ENCODE results near the gene KCNQ1OT1. TPM values are rescaled to one million over a fixed set of nuclear protein-coding genes. Genes with fewer than 3 reads are reported as not detected.

KCNQ1OT1 gene
- total and polyA plus RNA-seq, 3 experiments from 2014 or later: 0.08 to 0.20 (median 0.20) TPM

GRCh38 chr11:2564008-2564530 lies 135.7 kb downstream of the KCNQ1OT1 start:
- Histone ChIP-seq H3K27me3 (ENCODE audit: insufficient read depth, low read length, poor library complexity, severe bottlenecking) (no peaks in the 10 kb centered on the region), H3K27ac (ENCODE audit: low read depth, low read length) (no peak overlapping the region), H3K4me1 (ENCODE audit: insufficient read depth, low read length) (no peaks in the 10 kb centered on the region), H3K9me3 (ENCODE audit: low read length) (no peaks in the 10 kb centered on the region), H3K36me3 (ENCODE audit: insufficient read depth, low read length) (no peaks in the 10 kb centered on the region), H3K4me3 (ENCODE audit: low read length) (no peak overlapping the region)
- POLR2A ChIA-PET: no interaction called here
- no peak overlapping the region for H3K27ac Mint-ChIP-seq
- DNase-seq: peak in 1 of 5 donors; percentile 14
- H3K36me3 Mint-ChIP-seq: no peaks in the 10 kb centered on the region
- H3K9me3 Mint-ChIP-seq: no peaks in the 10 kb centered on the region
- H3K27me3 Mint-ChIP-seq: no peaks in the 10 kb centered on the region
- H3K4me3 Mint-ChIP-seq: no peak overlapping the region
- H3K4me1 Mint-ChIP-seq: peaks cover 0 to 2% (median 0%) of the 10 kb centered on the region in 3 donors
- CTCF ChIA-PET: no interaction called here

GRCh38 chr11:2563213-2564007 lies 136.4 kb downstream of the KCNQ1OT1 start:
- Histone ChIP-seq H3K27me3 (ENCODE audit: insufficient read depth, low read length, poor library complexity, severe bottlenecking) (no peaks in the 10 kb centered on the region), H3K9me3 (ENCODE audit: low read length) (no peaks in the 10 kb centered on the region), H3K4me3 (ENCODE audit: low read length) (no peak overlapping the region), H3K36me3 (ENCODE audit: insufficient read depth, low read length) (no peaks in the 10 kb centered on the region), H3K27ac (ENCODE audit: low read depth, low read length) (no peak overlapping the region), H3K4me1 (ENCODE audit: insufficient read depth, low read length) (no peaks in the 10 kb centered on the region)
- Mint-ChIP-seq H3K9me3 (no peaks in the 10 kb centered on the region), H3K4me3 (peak overlapping the region in 1 of 7 donors; percentile 66), H3K36me3 (no peaks in the 10 kb centered on the region), H3K27ac (no peak overlapping the region), H3K27me3 (no peaks in the 10 kb centered on the region), H3K4me1 (no peaks in the 10 kb centered on the region)
- ChIA-PET CTCF (no interaction called here), POLR2A (no interaction called here)
- DNase-seq: peak in 1 of 5 donors; percentile 16

GRCh38 chr11:2562890-2563212 lies 136.9 kb downstream of the KCNQ1OT1 start:
- CTCF ChIA-PET: no interaction called here
- DNase-seq: no peak
- POLR2A ChIA-PET: no interaction called here
- no peak overlapping the region for H3K4me3 ChIP-seq (ENCODE audit: low read length)
- H3K27me3 ChIP-seq (ENCODE audit: insufficient read depth, low read length, poor library complexity, severe bottlenecking): no peaks in the 10 kb centered on the region
- no peaks in the 10 kb centered on the region for H3K36me3 Mint-ChIP-seq
- no peak overlapping the region for H3K4me3 Mint-ChIP-seq
- H3K27ac ChIP-seq (ENCODE audit: low read depth, low read length): no peak overlapping the region
- H3K27ac Mint-ChIP-seq: no peak overlapping the region
- no peaks in the 10 kb centered on the region for H3K4me1 ChIP-seq (ENCODE audit: insufficient read depth, low read length)
- H3K27me3 Mint-ChIP-seq: no peaks in the 10 kb centered on the region
- no peaks in the 10 kb centered on the region for H3K4me1 Mint-ChIP-seq
- H3K9me3 Mint-ChIP-seq: no peaks in the 10 kb centered on the region
- H3K36me3 ChIP-seq (ENCODE audit: insufficient read depth, low read length): no peaks in the 10 kb centered on the region
- no peaks in the 10 kb centered on the region for H3K9me3 ChIP-seq (ENCODE audit: low read length)

GRCh38 chr11:2561696-2562581 lies 137.9 kb downstream of the KCNQ1OT1 start:
- POLR2A ChIA-PET: no interaction called here
- H3K27me3 ChIP-seq (ENCODE audit: insufficient read depth, low read length, poor library complexity, severe bottlenecking): no peaks in the 10 kb centered on the region
- H3K36me3 Mint-ChIP-seq: no peaks in the 10 kb centered on the region
- H3K27ac ChIP-seq (ENCODE audit: low read depth, low read length): no peak overlapping the region
- CTCF ChIA-PET: no interaction called here
- H3K36me3 ChIP-seq (ENCODE audit: insufficient read depth, low read length): no peaks in the 10 kb centered on the region
- DNase-seq: peak in 1 of 5 donors; percentile 43
- H3K4me3 Mint-ChIP-seq: no peak overlapping the region
- H3K4me3 ChIP-seq (ENCODE audit: low read length): no peak overlapping the region
- H3K4me1 Mint-ChIP-seq: no peaks in the 10 kb centered on the region
- no peak overlapping the region for H3K27ac Mint-ChIP-seq
- no peaks in the 10 kb centered on the region for H3K9me3 ChIP-seq (ENCODE audit: low read length)
- H3K4me1 ChIP-seq (ENCODE audit: insufficient read depth, low read length): no peaks in the 10 kb centered on the region
- no peaks in the 10 kb centered on the region for H3K27me3 Mint-ChIP-seq
- no peaks in the 10 kb centered on the region for H3K9me3 Mint-ChIP-seq

GRCh38 chr11:2559527-2560311 lies 140.1 kb downstream of the KCNQ1OT1 start:
- H3K4me3 ChIP-seq (ENCODE audit: low read length): no peak overlapping the region
- H3K36me3 ChIP-seq (ENCODE audit: insufficient read depth, low read length): no peaks in the 10 kb centered on the region
- DNase-seq: peak in 1 of 5 donors; percentile 42
- Mint-ChIP-seq H3K27me3 (peaks cover 0 to under 1% of the 10 kb centered on the region in 2 donors), H3K4me3 (no peak overlapping the region), H3K9me3 (no peaks in the 10 kb centered on the region), H3K4me1 (no peaks in the 10 kb centered on the region), H3K27ac (peak overlapping the region in 1 of 8 donors; percentile 24), H3K36me3 (no peaks in the 10 kb centered on the region)
- no peak overlapping the region for H3K27ac ChIP-seq (ENCODE audit: low read depth, low read length)
- no peaks in the 10 kb centered on the region for H3K27me3 ChIP-seq (ENCODE audit: insufficient read depth, low read length, poor library complexity, severe bottlenecking)
- H3K4me1 ChIP-seq (ENCODE audit: insufficient read depth, low read length): no peaks in the 10 kb centered on the region
- no peaks in the 10 kb centered on the region for H3K9me3 ChIP-seq (ENCODE audit: low read length)
- POLR2A ChIA-PET: no interaction called here
- CTCF ChIA-PET: no interaction called here

GRCh38 chr11:2558861-2559526 lies 140.8 kb downstream of the KCNQ1OT1 start:
- H3K36me3 ChIP-seq (ENCODE audit: insufficient read depth, low read length): no peaks in the 10 kb centered on the region

GRCh38 chr11:2558397-2558796 lies 141.4 kb downstream of the KCNQ1OT1 start:
- H3K27ac ChIP-seq (ENCODE audit: low read depth, low read length): no peak overlapping the region
- no peaks in the 10 kb centered on the region for H3K27me3 ChIP-seq (ENCODE audit: insufficient read depth, low read length, poor library complexity, severe bottlenecking)
- Mint-ChIP-seq H3K4me1 (no peaks in the 10 kb centered on the region), H3K36me3 (no peaks in the 10 kb centered on the region), H3K9me3 (peaks cover 0 to 2% (median 0%) of the 10 kb centered on the region in 5 donors), H3K27ac (no peak overlapping the region), H3K4me3 (no peak overlapping the region), H3K27me3 (peaks cover 0 to 3% of the 10 kb centered on the region in 2 donors)
- no peaks in the 10 kb centered on the region for H3K36me3 ChIP-seq (ENCODE audit: insufficient read depth, low read length)
- no peaks in the 10 kb centered on the region for H3K4me1 ChIP-seq (ENCODE audit: insufficient read depth, low read length)
- no peaks in the 10 kb centered on the region for H3K9me3 ChIP-seq (ENCODE audit: low read length)
- ChIA-PET POLR2A (no interaction called here), CTCF (no interaction called here)
- H3K4me3 ChIP-seq (ENCODE audit: low read length): no peak overlapping the region
- peak in 1 of 5 donors; percentile 45 for DNase-seq

More at GRCh38 chr11:2558861-2559526, 140.8 kb downstream of the KCNQ1OT1 start:
- DNase-seq: peak in 1 of 5 donors; percentile 44
- ChIA-PET POLR2A (no interaction called here), CTCF (no interaction called here)
- Mint-ChIP-seq H3K4me1 (no peaks in the 10 kb centered on the region), H3K9me3 (peaks cover 0 to under 1% (median 0%) of the 10 kb centered on the region in 5 donors), H3K27ac (no peak overlapping the region), H3K4me3 (no peak overlapping the region), H3K36me3 (no peaks in the 10 kb centered on the region), H3K27me3 (peaks cover 0 to 3% of the 10 kb centered on the region in 2 donors)
- Histone ChIP-seq H3K9me3 (ENCODE audit: low read length) (no peaks in the 10 kb centered on the region), H3K27me3 (ENCODE audit: insufficient read depth, low read length, poor library complexity, severe bottlenecking) (no peaks in the 10 kb centered on the region), H3K27ac (ENCODE audit: low read depth, low read length) (no peak overlapping the region), H3K4me1 (ENCODE audit: insufficient read depth, low read length) (no peaks in the 10 kb centered on the region), H3K4me3 (ENCODE audit: low read length) (no peak overlapping the region)

All from CD8-positive, alpha-beta memory T cell (primary cell).